Measurements from ENCODE around the gene WTAP.
"Not testable (repeated sequence)": the region's sequence is repeated elsewhere in the genome, so short reads cannot be mapped to it uniquely, and the experiment has no call there.

WTAP gene

DNA sequence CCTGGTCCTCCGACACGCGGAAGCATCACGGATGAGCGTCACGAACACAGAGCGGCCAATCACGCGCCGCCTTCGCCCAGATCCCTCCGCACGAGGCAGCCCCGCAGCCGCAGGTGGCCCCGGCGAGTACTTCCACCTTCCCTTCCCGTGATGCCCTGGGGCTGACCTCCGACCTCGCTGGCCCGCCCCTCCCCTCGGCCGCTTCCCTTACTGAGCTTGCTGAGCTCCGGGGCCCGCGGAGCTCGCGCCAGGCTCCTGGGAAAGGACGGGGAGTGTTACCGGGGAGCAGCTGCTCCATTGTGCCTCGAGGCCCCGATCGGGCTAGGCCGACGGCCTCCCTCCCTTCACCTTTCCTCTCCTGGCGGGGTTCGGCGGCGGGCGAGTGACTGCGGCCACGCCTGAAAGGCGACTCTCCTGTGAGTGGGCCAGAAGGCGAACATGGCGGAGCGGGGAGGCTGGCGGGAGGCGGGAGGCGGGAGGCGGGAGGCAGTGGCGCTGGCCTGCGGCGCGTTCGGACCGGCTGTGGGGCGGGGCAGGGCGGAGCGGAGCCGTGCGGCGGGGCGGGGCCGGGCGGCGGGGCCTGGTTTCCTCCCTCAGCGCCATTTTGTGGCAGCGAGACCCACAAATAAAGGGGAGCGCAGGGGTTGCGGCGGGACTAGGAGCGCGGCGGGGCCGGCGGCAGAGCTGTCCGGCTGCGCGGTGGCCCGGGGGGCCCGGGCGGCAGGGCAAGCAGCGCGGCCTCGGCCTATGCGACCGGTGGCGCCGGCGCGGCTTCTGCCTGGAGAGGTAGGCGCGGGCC, at the start of gene WTAP:
Gene WTAP, plus strand, starts transcription at position 589 of the 799 bp plus-strand sequence. CDS start 8,760 bp downstream, outside the sequence.
- DNase-seq: peak; percentile 98

- no peak for DNase-seq
Observed at GRCh38 chr6:159677506-159678165, 49.7 kb upstream of the WTAP start.

- DNase-seq: no peak
Observed at GRCh38 chr6:159678574-159678973, 48.7 kb upstream of the WTAP start.

DNA sequence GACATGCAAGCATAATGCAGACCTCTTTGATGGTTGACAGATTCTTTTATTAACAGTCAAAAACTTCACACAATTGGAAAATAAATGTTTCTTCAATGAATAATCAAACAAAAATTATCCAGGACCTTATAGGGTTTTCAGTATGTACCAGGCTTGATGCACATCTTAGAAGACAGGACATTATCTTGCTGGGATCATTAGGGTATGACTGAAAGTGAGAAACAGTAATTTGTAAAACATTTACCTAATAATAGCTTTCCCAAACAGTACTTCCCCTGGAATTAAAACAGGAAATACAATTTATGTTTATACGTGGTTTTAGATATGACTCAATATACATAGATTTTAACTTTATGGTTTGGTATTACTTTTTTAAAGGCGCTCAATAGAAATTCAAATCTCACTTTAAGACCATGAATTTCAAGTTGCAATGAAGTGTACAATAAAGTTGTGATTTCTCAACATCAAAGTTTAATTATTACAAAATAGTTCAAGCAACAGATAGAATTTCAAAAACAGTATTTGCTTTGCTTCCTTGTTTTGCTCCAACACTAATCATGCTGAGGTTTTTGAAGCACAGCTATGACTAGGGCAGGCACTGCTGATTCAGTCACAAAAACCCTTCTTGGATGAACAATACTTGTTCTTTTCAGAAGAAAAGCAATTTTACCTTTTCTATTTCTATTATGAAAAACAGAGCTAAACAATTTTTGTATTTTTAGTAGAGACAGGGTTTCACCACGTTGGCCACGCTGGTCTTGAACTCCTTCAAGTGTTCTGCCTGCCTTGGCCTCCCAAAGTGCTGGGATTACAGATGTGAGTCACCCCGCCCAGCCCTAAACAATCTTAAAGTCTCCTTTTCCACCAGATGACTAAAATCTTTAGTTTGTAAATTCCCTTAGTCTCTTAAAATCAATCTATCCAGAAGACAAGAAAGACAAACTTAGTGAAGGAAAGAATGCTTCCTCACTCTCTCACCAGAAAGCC, 47.9 kb upstream of the WTAP start:
- no peak for DNase-seq

DNA sequence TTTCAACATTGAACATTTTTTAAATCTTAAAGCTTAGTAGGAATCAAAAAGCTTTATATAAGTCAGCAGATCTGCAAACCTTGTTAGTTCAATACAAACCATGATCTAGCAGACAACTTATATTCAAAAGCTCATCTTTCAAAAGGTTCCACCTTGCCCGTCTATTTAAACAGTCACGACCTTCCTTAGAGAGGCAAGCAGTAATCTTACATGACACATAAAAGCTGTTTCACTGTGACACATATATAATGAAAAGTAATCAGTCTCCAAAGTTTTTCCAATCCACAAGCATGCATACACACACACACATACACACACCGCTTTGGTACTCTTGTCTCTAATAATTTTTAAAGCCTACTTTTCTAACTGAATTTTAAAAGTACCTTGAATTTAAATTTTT, 47.2 kb upstream of the WTAP start:
- no peak for DNase-seq

- no peak for DNase-seq
Observed at GRCh38 chr6:159681191-159681880, 46.0 kb upstream of the WTAP start.

DNA sequence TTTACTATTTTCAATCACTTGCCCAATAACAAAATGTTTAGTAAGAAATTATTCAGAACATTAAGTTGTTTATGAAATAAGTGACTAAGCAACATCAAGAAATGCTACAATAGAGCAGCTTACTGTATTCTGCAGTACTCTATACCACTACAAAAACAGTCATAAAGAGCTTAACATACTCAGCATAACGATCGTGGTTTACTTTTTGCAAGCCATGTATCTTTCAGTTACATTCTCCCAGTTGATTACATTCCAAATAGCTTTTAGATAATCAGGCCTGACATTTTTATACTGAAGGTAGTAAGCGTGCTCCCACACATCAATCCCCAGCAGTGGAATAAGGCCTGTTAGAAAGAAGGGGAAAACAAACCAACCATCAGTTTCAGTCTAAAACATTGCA, 45.0 kb upstream of the WTAP start:
- DNase-seq: no peak

DNA sequence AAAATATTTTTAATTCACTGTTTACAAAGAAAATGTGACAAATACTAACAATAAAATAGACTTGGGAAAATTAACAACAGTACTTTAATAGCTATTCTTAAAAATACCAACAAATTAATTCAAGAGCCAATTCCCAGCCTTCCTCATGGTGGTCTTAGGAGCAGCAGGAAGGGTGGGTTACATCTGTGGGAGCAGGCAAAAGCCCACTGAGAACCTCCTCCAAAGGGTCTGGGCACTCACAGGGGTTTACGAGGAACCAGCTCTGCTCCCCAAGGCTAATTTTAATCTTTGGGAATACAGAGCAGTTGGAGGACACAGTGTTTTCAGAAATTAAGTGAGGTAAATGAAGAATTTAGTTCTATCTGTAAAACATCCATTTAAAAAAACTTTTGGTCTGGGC, 44.5 kb upstream of the WTAP start:
- no peak for DNase-seq

DNA sequence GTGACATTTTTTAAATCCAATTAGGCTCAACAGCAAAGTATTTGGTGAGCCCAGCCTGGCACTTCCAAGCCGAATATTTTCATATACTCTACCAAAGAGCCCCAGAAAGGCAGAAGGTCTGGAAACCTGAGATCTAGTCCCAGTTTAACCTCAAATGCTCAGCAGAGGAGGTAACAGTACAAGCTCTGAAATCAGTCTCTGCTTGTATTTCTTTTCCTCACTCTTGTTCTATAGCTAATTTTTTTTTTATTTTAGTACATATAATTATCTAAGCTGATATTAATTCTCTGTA, 43.3 kb upstream of the WTAP start:
- DNase-seq: no peak

DNA sequence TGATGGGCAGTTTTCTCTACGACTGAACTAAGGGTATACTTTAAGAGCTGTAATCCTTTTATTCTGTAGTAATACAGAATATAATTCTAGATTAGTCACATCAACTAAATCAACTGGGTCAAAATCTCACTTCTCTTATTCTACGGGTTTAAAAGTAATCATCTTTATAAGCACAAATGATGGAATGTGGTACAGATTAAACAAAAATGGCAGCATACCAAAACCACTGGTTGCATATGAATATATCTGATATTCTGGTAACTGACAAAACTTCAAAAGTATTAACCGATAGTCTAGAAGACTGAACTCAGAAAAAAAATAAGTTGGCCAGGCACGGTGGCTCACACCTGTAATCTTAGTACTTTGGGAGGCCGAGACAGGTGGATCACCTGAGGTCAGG, 41.3 kb upstream of the WTAP start:
- DNase-seq: no peak

DNA sequence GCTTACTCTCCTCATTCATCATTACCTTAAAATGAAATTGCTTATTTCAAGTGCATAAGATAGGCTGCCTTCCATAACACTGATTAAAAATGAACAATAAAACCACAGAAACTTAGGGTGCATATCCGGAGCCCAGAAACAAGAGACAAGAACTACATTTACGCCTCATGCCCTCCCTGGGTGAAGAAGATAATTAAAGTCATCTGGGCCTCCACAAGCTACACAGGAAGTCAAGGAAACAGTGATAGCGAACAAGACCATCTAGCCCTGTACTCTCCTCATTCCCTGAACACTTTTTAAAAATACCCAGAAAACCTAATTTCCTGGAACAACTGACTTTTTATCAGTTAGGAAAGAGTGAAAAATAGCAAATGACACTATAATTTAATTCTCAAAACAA, 40.6 kb upstream of the WTAP start:
- DNase-seq: no peak

- DNase-seq: no peak
Observed at GRCh38 chr6:159687341-159687740, 40.0 kb upstream of the WTAP start.

- DNase-seq: no peak
Observed at GRCh38 chr6:159688266-159688905, 38.9 kb upstream of the WTAP start.

GRCh38 chr6:159689001-159689400, 38.3 kb upstream of the WTAP start:
- no peak for DNase-seq

- not testable (repeated sequence) for DNase-seq
Observed at GRCh38 chr6:159690135-159690534, 37.2 kb upstream of the WTAP start.

GRCh38 chr6:159691133-159691962, 36.0 kb upstream of the WTAP start:
- DNase-seq: peak; percentile 57

DNA sequence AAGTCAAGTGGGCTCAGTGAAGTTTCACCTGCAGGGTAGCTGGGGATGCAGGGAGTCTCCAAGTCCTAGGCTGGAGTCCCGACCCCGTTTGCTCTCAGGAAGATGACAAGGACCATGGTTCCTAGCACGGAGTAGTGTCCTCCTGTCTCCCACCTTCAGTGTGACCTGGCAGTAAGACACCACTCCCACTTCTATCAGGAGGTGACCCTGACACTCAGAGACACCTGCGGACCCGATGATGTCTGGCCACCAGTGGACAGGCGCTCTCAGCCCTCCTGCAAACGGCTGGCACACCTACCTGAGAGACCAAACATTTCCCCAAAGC, 35.4 kb upstream of the WTAP start:
- peak; percentile 32 for DNase-seq

DNA sequence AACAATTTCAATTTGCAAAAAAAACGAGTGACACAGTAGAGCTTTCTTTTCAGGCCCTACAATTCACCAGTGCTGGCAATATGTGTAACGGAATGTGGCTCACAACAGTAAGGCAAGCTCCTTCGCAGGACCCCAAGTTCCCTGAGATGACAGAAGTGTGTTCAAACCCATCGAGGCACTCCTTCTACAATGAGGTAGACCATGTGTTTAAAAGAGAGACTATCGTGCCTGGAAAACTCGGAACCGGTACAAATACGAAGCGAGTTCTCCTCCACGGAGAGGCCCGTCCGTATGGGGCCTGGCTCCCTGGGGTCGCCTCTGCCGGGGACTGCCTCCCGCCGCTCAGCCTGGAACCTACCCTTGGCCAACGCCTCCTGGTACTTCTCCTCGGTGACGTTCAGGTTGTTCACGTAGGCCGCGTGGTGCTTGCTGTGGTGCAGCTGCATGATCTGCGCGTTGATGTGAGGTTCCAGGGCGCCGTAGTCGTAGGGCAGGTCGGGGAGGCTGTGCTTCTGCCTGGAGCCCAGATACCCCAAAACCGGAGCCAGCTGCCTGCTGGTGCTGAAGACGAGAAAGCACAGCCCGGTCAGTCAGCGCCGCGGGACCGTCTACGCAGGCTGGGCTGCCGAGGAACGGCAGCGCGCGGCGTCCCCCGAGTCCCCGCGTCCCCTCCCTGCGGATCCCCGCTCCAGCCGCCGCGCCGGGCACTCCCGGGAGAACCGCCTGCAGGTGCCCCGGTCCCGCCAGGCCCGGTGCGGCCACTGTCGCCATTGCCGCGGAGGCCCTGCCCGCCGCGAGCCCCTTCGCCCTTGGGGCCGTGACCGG, 34.8 kb upstream of the WTAP start:
- peak; percentile 60 for DNase-seq

DNA sequence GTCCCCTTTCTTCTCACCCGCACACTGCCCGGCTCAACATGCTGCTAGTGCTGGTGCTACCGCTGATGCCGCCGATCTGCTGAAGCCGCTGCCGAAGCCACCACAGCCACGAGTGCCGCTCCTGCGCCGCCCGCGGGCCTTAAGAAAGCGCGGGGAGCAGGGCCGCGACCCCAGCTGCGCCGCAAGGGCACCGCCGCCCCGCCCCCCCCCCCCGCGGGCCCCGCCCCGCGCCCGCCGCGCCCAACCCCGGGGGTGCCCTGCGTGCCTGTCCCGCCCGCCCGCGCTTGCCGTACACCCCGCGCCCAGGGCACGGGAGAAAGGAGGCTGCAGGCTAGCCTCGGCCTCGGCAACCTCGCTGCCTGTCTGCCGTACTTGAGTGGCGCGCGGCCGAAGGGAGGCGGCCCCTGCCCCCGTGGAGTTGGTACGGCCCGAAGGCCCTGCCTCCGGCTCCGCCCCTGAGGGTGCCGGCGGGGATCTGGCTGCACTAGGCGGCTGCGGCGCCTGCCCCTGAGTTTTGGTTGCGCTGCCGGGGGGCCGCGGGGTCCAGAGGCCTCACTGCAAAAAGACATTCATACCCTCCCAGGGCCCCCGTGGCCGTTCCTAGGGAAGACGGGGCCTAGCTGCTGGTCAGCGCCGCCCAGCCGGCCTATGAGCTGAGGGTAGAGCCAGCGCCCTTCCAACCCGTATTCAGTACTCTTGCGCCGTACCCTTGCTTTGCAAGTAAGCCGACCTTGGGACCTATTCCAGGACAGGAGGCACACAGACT, 34.0 kb upstream of the WTAP start, which contains the start of gene SOD2:
Gene SOD2, minus strand, starts transcription at position 114 of the 766 bp plus-strand sequence. Its CDS starts 74 bp downstream, at position 40.
- peak; percentile 94 for DNase-seq
